Vagina (tissue), 2 donors: ENCODE data around the gene VAV3. TPM values are rescaled to one million over a fixed set of nuclear protein-coding genes. Genes with fewer than 3 reads are reported as not detected.

Source experiments
- DNase-seq, 2 donors: peaks; one replicate each; pipeline ENCODE4 v3.0.0-alpha.2; 2017; ENCODE audit errors: extremely low spot score in 2 of 2
- H3K27ac ChIP-seq: fragments of 200-600 bp; sonication (generic); one replicate; pipeline ENCODE4 v1.5.1; 2019
- H3K27me3 ChIP-seq: fragments of 200-600 bp; sonication (generic); one replicate; pipeline ENCODE4 v1.5.1; 2019
- H3K36me3 ChIP-seq, 2 donors: fragments of 200-600 bp; sonication (generic); one replicate each; pipeline ENCODE4 v1.5.1; 2017 to 2019
- H3K4me1 ChIP-seq: fragments of 200-600 bp; sonication (generic); one replicate; pipeline ENCODE4 v1.5.1; 2019
- H3K4me3 ChIP-seq, 2 donors: fragments of 200-600 bp; sonication (generic); 1 replicate in 1 of 2; 2 replicates in 1 of 2; pipeline ENCODE4 v1.5.1; 2016 to 2019
- H3K9me3 ChIP-seq: fragments of 200-600 bp; sonication (generic); one replicate; pipeline ENCODE4 v1.5.1; 2019
- CTCF ChIP-seq, 3 experiments: fragments of 450-650 bp in 2 of 3; fragments of 200-600 bp in 1 of 3; sonication (generic) in 1 of 3; IDR thresholded peaks; one replicate each; pipeline ENCODE4 v1.5.1; 2017 to 2019; ENCODE audit warnings: antibody characterized with exemption in 3 of 3, mild to moderate bottlenecking in 2 of 3, moderate library complexity in 2 of 3
- POLR2A ChIP-seq, 2 donors: fragments of 450-650 bp; IDR thresholded peaks; one replicate each; pipeline ENCODE4 v1.6.1; 2017; ENCODE audit warnings: antibody characterized with exemption in 2 of 2, mild to moderate bottlenecking in 2 of 2, moderate library complexity in 2 of 2
- POLR2AphosphoS5 ChIP-seq, 2 donors: sonication (generic); formaldehyde crosslinking; IDR thresholded peaks; one replicate each; pipeline ENCODE4 v1.9.0; 2017; ENCODE audit warnings: antibody characterized with exemption in 2 of 2, mild to moderate bottlenecking in 2 of 2, low read depth in 1 of 2; ENCODE audit not compliant: insufficient read depth in 1 of 2
- intact Hi-C: fragments of 100-400 bp; cut with DNase I; formaldehyde crosslinking; loops from one replicate; pipeline ENCODE4 v1.15.1; 2023
- total RNA-seq: library from RNA; depleted of rRNA; stranded (reverse); fragments of >200 nt; gene quantifications from one replicate; pipeline ENCODE4 v1.2.3, GENCODE V29; 2016

VAV3 gene
- total RNA-seq, 1 donor from 2014 or later = 67.5 TPM

GRCh38 chr1:107920999-107921398 lies 44.0 kb downstream of the VAV3 start:
- intact Hi-C loops = no loop called here
- Histone ChIP-seq H3K36me3 (no peaks in the 10 kb centered on the region), H3K9me3 (no peaks in the 10 kb centered on the region), H3K4me1 (no peaks in the 10 kb centered on the region), H3K4me3 (no peak overlapping the region), H3K27ac (no peak overlapping the region), H3K27me3 (no peaks in the 10 kb centered on the region)
- no peak for DNase-seq
- TF ChIP-seq POLR2A (IDR thresholded peaks at IDR 0.05) (no peak), POLR2AphosphoS5 (IDR thresholded peaks at IDR 0.05; ENCODE audit: insufficient read depth in 1 of 2, low read depth in 1 of 2) (no peak)

- Histone ChIP-seq H3K27me3 (no peaks in the 10 kb centered on the region), H3K4me3 (no peak overlapping the region), H3K36me3 (no peaks in the 10 kb centered on the region), H3K4me1 (no peaks in the 10 kb centered on the region), H3K9me3 (no peaks in the 10 kb centered on the region), H3K27ac (no peak overlapping the region)
- TF ChIP-seq POLR2A (IDR thresholded peaks at IDR 0.05) (no peak), CTCF (IDR thresholded peaks at IDR 0.05) (no peak), POLR2AphosphoS5 (IDR thresholded peaks at IDR 0.05; ENCODE audit: insufficient read depth in 1 of 2, low read depth in 1 of 2) (no peak)
- intact Hi-C loops = no loop called here
- no peak for DNase-seq
These were observed 44.4 kb downstream of the VAV3 start for GRCh38 chr1:107920561-107920960.

GRCh38 chr1:107919953-107920352 lies 45.0 kb downstream of the VAV3 start:
- H3K9me3 ChIP-seq = no peaks in the 10 kb centered on the region
- TF ChIP-seq POLR2A (IDR thresholded peaks at IDR 0.05) = no peak
- no peak for TF ChIP-seq POLR2AphosphoS5 (IDR thresholded peaks at IDR 0.05; ENCODE audit: insufficient read depth in 1 of 2, low read depth in 1 of 2)
- no peak for TF ChIP-seq CTCF (IDR thresholded peaks at IDR 0.05)
- H3K27me3 ChIP-seq = no peaks in the 10 kb centered on the region
- no peak overlapping the region for H3K27ac ChIP-seq
- intact Hi-C loops = loop anchor here (5.0 kb wide), 1 partner anchor 1087 kb away; no protein-coding TSS in a partner anchor
- H3K4me3 ChIP-seq = no peak overlapping the region
- no peaks in the 10 kb centered on the region for H3K36me3 ChIP-seq
- DNase-seq = no peak
- no peaks in the 10 kb centered on the region for H3K4me1 ChIP-seq

GRCh38 chr1:107914119-107914765 lies 50.7 kb downstream of the VAV3 start:
- Histone ChIP-seq H3K36me3 (no peaks in the 10 kb centered on the region), H3K4me3 (no peak overlapping the region), H3K4me1 (no peaks in the 10 kb centered on the region), H3K27ac (no peak overlapping the region), H3K27me3 (no peaks in the 10 kb centered on the region), H3K9me3 (no peaks in the 10 kb centered on the region)
- DNase-seq = no peak
- no peak for TF ChIP-seq POLR2A (IDR thresholded peaks at IDR 0.05)
- TF ChIP-seq POLR2AphosphoS5 (IDR thresholded peaks at IDR 0.05; ENCODE audit: insufficient read depth in 1 of 2, low read depth in 1 of 2) = no peak
- no peak for TF ChIP-seq CTCF (IDR thresholded peaks at IDR 0.05)
- intact Hi-C loops = no loop called here

- no peaks in the 10 kb centered on the region for H3K36me3 ChIP-seq
- no peak overlapping the region for H3K27ac ChIP-seq
- intact Hi-C loops = no loop called here
- H3K27me3 ChIP-seq = no peaks in the 10 kb centered on the region
- no peaks in the 10 kb centered on the region for H3K4me1 ChIP-seq
- H3K4me3 ChIP-seq = no peak overlapping the region
- H3K9me3 ChIP-seq = no peaks in the 10 kb centered on the region
- TF ChIP-seq CTCF (IDR thresholded peaks at IDR 0.05) (no peak), POLR2A (IDR thresholded peaks at IDR 0.05) (no peak), POLR2AphosphoS5 (IDR thresholded peaks at IDR 0.05; ENCODE audit: insufficient read depth in 1 of 2, low read depth in 1 of 2) (no peak)
- no peak for DNase-seq
These were observed 52.3 kb downstream of the VAV3 start for GRCh38 chr1:107912656-107913055.
